Measurements from ENCODE around the gene PVALEF. TPM values are rescaled to one million over a fixed set of nuclear protein-coding genes. Genes with fewer than 3 reads are reported as not detected.

Gene PVALEF
- total and polyA plus RNA-seq, 2 of the 13 experiments (the other 11 are each of a cell fraction or from before 2014, with no cell fraction given), result 0.18 TPM

- TF ChIP-seq PREB (CRISPR knock-in tag; IDR thresholded peaks at IDR 0.05) (no peak), KLF15 (CRISPR knock-in tag; IDR thresholded peaks at IDR 0.05; ENCODE audit: borderline replicate concordance) (no peak), BRCA1 (CRISPR knock-in tag; IDR thresholded peaks at IDR 0.05) (peak; percentile 39; the same call in 1 of the 2 replicates), ZNF44 (CRISPR knock-in tag; IDR thresholded peaks at IDR 0.05) (0 out of 2 replicates have a peak, but pooled peaks have one; percentile 38), ZBTB26 (CRISPR knock-in tag; IDR thresholded peaks at IDR 0.05; ENCODE audit: borderline replicate concordance) (no peak), ZNF3 (CRISPR knock-in tag; IDR thresholded peaks at IDR 0.05) (no peak), PAX8 (CRISPR knock-in tag; IDR thresholded peaks at IDR 0.05; ENCODE audit: borderline replicate concordance) (no peak), ZC3H13 (CRISPR knock-in tag; IDR thresholded peaks at IDR 0.05) (peak; percentile 82; the same call in 1 of the 2 replicates), ZNF790 (CRISPR knock-in tag; IDR thresholded peaks at IDR 0.05; ENCODE audit: borderline replicate concordance) (peak; percentile 76; the same call in 1 of the 2 replicates), NKX3-1 (CRISPR knock-in tag; IDR thresholded peaks at IDR 0.05) (peak; percentile 58; the same call in 1 of the 2 replicates), ZMAT3 (CRISPR knock-in tag; conservative IDR thresholded peaks at IDR 0.05) (peak; percentile 89), FOXO1 (CRISPR knock-in tag; IDR thresholded peaks at IDR 0.05) (peak; percentile 60; the same call in 1 of the 2 replicates), CCDC6 (CRISPR knock-in tag; IDR thresholded peaks at IDR 0.05) (peak; percentile 53; the same call in 1 of the 2 replicates), HOXA9 (CRISPR knock-in tag; IDR thresholded peaks at IDR 0.05; ENCODE audit: borderline replicate concordance) (peak; percentile 53; the same call in 1 of the 2 replicates), SIX4 (CRISPR knock-in tag; IDR thresholded peaks at IDR 0.05) (0 out of 2 replicates have a peak, but pooled peaks have one; percentile 26), DBP (CRISPR knock-in tag; IDR thresholded peaks at IDR 0.05; ENCODE audit: not compliant biosample characterization) (peak; percentile 19), ZNF652 (CRISPR knock-in tag; IDR thresholded peaks at IDR 0.05; ENCODE audit: borderline replicate concordance, low read depth) (peak; percentile 100), ZNF121 (CRISPR knock-in tag; IDR thresholded peaks at IDR 0.05) (peak; percentile 34; the same call in 1 of the 2 replicates), ZNF234 (CRISPR knock-in tag; conservative IDR thresholded peaks at IDR 0.05) (no peak), DPF2 (CRISPR knock-in tag; IDR thresholded peaks at IDR 0.05; ENCODE audit: borderline replicate concordance, low read depth) (peak; percentile 29; the same call in 1 of the 2 replicates), ZNF550 (CRISPR knock-in tag; IDR thresholded peaks at IDR 0.05; ENCODE audit: borderline replicate concordance) (0 out of 2 replicates have a peak, but pooled peaks have one; percentile 88), ZNF513 (CRISPR knock-in tag; conservative IDR thresholded peaks at IDR 0.05) (0 out of 2 replicates have a peak, but pooled peaks have one; percentile 43), ZNF224 (CRISPR knock-in tag; IDR thresholded peaks at IDR 0.05) (0 out of 2 replicates have a peak, but pooled peaks have one; percentile 64), ZMYM4 (CRISPR knock-in tag; IDR thresholded peaks at IDR 0.05) (0 out of 2 replicates have a peak, but pooled peaks have one; percentile 51)
Measured at GRCh38 chr17:81165246-81166032, at the start of gene PVALEF (continued).
